Cerebellar nuclear complex (tissue), 1 donor: ENCODE measurements around the gene BCOR.
A peak's percentile ranks its signal among the peaks of the same experiment; 100 is the strongest.

Experiments
- DNase-seq, 2 experiments: peaks; one replicate each; lab custom pipeline; 2025; lab: John Stamatoyannopoulos, UW

BCOR gene

DNA sequence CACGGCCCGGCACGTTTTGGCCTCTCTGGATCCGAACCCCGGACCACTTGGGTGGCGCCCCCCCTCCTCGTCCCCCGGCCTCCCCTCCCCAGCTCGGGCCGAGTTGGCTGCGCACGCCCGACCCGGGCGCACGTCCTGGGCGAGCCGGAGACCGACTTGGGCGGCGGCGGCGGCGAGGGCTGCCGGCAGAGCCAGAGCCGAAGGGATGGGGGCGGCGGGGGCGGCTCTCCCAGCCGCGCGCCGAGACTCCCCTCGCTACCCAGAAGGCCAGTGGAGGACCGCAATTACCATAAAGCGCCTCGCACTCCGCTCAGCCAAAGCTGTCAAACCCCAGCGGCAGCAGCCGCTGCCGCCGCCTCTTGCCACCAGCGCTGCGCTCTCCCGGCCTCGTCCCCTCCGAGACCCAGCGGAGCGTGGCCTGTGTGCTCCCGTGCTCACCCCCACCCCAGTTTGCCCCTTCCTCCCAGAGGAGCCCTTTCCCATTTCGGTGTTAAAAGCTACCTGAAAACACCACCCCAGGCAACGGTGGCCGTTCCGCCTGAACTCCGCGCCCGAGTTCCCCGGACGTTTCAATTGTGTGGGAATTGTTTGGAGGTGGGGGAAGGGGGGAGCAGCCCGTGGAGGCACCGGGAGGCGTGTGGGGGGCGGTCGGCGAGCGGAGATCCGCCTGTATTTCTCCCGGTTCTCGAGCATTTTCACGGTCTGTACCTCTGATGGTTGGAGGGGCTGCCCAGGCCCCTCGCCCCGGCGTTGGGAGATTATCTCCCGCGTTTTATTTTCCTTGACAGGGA lies 701 bp upstream of the BCOR start:
- no peak for DNase-seq

DNA sequence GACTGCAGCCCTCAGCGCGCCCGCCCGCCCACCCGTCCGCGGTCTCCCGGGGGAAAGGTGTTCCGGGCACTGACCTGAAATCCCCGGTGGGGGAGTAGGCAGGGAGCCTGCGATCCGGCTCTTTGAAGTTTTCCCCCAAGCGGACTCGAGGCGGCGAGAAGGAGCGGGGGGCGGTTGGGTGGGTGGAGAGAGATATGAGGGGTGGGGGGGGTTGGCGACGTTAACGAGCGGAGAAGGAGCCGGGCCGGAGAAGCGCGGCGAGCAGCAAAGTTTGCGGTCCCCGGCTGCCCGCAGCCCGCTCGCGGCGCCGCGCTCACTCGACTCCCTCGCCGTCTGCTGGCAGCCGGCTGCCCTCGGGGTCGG lies 636 bp downstream of the BCOR start:
- no peak for DNase-seq

DNA sequence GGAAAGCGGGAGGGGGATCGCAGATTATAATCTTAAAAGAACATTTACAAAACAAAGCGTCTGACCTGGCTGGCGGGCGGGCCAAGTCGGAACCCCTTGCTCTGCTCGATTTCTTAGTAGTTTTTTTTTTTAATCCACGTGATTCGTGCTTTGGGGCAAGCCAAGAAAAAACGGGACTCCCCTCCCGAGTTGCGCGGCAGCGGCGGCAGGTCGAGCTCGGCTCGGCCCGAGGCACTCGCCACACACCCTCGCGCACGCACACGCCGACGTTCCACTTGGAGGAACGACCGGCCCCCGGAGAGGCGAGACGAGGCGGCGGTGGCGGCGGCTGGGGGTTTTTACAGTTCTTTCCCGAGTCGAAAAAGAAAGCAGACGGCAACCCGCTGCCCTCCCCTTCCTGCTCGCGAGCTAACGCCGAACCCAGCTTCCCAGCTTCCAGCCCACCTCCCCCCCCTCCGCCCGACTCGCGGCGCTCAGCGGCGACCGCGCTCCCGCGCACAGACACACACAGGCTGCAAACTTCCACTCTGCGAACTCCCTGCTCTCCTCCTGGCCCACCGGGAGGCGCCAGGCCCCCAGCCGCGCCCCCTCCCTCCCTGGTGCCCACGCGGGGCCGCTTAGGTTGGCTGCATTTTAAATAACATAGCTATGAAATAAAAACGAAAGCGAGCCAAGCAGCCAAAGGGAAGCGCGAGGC lies 1.2 kb downstream of the BCOR start:
- DNase-seq = no peak

DNA sequence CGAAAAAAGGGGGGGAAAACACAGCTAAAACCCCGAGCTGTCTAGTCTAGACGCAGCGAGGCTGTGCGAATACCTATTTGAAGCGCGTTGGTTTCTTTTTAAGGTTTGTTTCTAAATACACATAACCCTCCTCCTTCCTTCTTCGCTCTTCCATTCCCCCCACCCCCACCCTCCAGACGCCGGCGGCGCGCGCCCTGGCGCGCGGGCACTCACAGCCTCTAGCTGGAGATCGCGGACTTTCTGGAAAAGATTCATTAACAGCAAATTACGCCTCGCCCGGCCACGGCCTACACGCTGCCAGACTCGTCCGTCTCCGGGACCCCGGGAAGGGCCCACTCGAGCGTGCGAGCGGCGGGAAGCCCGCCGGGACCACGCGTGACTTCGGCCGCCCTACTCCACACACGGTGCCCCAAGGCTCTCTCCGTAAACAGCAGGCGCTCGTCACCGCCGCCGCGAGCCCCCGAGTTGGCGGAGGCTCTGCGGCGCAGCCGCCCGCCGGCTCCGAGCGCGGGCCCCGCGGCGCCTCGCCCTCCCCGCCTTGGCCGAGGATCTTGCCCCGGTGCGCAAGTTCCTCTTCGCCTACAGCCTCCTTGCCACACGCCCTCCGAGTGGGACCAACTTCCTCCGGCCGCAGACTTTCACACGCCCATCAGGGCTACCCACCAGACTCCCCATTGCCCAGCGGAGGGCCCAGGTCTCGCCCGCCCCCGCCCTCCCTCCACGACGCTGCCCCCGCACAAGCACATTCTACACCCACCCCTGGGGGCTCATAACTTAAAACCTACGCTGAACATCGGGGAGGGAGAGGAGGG lies 2.0 kb downstream of the BCOR start:
- no peak for DNase-seq

DNA sequence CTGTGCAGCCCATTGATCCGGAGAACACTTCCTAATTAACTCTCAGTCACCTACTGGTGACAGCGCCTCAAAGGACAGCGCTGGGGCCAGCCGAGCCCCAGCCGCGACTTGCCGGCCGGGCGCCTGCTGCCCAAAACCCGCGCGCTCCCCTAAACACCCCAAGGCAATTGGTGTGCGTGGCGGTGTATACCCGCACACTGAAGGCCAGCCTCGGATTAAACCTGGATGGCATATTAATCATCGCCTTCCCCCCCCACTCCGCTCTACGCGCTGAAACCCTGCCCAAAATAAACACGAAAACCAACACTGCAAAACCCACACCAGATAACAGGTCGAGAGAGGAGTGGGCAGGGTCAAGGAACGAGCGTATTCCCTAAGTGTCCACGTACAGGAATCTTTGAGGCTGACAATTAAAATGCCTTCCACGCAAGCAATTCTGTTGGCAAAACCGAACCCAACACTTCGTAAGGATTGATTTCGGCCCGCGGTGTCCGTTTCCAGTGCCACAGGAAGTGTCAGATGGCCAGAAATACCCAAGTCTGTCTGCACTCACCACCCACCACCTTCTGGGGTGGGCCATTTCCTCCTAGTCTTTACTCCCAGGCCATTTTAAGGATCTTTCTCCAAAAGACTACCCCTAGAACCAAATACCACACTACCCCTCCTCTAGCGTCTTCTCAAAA lies 2.7 kb downstream of the BCOR start:
- DNase-seq = no peak

DNA sequence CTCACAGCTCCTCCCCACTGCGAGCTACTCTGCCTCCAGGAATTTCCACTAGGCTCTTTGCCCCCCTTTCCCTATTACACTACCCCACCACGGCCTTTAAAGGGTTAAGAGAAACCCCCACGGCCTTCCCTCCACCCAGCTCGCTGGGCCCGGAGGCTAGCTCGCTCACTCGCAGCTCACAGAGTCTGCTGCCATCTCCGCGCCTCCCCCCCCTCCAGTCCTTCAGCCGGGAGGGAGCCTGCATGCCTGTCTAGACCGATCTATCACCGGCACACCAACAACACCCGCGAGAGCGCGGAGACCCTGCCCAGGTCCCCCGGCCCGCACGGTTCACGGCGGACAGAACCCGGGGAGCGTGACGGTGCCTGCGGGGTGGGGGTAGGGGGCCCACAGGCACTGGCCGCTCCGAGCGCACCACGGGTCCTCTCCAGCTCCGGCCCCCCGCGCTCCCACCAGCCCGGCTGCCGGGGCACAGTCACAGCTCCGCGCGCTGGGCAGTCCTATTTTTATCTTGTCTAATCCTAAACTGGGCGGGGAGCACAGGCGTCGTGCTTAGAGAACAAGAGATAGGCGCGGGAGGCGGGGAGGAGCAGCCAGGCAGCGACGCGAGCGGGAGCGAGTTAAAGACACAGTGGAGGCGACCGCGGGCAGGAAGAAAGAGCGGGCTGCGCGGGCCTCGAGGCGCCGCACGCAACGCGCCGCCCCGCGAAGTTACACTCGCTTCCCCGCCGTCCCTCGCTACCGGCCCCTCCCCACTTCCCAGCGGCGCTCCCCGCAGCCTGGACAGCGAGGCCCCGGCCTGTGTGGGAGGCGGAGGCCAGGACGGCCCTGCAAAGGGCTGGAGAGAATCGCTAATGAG lies 3.5 kb downstream of the BCOR start:
- peak in 1 of 2 experiments; percentile 12 for DNase-seq

DNA sequence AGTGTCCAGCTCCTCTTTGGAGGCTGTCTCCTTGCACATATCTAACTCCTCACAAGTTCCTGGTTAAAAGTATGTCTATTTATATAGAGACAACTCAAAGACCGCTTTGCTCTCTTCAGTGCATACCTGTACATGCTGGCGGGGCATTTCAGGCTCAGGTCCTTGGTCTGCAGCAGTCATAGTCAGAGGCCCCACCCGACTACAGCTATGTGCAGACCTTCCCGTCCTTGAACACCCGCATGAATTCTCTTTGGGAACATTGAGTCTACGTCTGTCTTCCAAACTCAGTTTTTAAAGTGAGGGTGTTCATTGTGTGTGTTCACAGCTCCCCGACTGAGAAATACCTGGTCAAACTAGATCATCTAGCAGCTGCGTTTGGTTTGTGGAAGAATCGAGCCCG lies 4.2 kb downstream of the BCOR start:
- DNase-seq = no peak

DNA sequence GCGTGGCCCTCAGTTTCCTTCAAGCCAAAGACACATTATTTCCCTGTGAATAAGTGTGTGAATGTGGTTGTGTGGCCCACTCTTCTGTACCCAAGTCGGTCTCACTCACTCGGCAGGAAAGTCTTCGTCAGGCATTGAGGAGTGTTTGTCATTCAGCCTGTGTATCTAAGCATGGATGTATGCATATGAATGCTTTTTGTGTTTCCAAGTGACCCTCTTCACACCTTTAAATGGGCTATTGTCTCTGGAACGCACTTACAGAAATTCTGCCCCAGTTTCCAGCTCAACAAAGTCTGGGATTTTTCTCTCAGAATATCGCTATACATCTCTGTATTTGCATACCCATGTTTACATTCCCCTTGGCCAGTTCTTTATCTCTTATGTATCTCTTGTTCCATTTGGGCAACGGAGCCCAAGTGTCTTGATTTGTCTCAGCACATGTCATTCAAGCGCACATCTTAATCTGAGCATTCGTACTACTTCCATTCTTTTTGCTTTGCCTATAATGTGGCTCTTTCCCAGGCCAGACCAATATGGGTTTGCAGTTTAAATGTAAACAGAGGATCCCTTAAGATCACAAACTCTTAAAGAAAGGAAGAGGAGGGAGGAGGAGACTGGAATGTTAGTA lies 4.8 kb downstream of the BCOR start:
- no peak for DNase-seq

DNA sequence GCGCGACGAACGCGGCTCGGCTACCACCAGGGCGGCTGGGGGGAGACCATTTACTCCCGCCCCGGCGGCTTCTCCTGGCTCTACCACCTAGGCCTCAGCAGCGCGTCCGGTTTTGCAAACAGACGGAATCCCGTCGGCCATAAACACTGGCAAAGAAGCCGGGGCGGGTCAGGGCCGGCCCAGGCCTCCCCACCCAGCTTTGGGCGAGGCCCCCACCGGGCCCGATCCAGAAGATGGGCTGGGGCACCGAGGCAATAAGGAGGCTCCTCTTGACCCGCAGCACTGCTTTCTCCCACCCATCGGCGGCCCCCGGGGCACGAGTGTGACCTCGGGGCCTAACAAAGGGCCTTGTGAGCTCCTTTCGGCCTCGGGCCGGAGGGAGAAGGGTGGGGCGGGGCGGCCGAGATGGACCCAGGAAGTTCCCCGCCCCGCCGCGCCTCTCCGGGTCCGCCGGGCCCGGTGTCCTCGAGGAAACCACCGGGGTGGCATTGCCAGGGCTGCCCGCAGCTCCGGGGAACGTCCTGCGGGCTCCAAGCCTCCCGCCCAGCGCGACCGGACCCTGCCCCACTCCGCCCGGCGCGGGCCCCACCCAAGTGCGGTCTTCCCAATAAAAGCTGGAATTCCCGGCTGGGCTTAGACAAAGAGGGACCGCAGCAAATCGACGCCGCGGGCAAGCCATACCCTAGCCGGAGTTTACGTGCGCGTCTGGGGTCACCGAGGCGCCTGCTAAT lies 5.9 kb downstream of the BCOR start:
- DNase-seq = no peak

DNA sequence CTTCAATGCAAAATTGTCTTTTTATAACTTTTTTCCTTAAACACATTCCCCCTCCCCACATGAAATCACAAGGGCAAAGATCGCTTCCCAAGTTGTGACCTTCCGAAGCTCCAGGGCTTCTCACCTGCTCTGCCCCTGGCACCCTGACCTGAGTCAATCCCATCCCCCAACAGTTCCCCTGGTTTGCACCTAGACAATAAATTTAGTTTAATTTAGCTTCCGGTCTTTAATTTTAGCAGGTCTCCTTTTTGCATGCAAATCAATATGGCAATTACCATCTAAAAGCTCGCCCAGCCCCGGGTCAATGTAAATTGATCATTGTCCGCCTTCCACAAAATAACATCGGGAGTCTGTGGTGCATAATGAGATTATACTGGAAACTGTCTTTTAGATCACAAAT lies 6.8 kb downstream of the BCOR start:
- no peak for DNase-seq

DNA sequence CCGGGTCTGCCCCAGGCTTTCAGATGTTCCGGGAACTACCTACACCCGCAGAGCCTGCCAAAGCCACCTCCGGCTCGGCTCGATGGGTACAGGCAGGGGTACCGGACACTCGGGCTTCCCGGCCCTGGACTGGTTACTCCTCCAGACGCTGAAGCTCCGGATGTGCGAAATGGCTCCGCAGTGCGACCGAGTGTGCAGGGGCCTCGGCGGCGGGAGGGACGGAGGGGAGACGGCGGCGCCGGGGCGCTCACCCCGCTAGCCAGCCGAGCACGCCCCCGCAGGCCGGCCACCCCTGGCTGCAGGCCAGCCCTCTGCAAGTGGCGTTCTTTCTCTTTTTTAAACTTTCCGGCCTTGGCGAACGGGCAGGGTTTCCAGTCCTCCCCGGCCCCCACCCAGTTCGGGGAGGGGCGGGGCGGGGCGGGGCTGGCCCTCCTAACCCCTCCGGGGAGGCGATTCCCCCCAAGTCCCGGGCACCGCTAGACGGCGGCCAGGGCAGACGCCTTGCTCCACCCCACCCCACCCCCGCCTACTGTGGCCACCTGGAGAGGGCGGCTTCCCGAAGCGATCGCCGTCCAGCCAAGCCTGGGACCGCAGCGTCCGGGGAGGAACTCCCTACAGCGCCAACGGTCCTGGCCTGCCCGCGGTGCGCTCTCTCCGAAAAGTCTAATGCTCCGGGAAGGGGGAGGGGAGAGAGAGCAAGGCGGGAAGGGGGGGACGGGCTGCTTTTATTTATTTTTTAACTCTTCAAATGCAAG lies 7.5 kb downstream of the BCOR start:
- DNase-seq = no peak

DNA sequence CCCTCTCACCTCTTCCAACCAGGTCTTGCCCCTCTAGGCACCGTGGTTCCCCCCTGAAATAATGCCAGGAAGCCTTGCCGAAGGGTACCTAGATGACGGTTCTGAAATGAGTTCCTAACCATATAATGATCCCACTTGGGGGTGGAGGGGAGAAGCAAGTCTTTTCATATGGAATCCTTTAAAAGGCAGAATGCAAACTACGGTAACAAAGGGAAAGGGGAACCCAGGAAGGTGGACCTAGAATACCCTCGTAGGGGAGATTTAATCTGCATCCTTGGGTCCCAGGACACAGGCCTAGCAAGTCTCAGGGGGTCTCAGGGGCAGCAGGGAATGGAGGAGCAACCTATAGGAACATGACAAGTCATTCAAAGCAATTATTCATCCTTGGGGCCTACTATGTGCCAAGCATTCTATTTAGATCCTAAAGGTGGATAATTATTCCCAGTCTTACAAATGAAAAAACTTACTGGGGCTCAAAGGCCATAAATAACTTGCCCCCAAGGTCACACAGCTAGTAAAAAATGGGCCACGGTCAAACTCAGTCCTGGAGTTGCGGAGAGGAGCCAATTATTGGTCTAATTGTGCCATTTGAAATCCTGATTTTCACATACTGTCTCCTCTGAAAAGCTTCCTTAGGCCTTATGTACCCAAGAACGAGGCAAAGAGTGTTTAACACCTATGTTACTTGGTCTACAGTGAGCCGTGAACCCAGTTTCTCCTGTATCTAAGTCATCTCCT lies 8.8 kb downstream of the BCOR start:
- no peak for DNase-seq

DNA sequence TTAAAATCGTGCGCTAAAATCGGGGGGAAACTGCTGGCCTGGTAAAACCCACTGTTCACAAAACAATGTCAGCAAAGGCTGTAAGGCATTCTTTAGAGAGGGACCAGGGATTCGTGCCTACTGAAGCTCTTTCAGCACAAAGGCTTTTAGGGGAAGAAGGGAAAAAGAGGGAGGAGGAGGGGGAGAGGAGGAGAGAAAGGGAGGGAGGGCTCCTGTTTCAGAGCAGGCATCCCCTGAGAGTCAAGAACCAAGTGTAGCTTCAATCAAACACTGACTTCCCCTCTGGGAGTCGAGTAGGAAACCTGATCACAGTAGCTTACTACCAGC lies 9.5 kb downstream of the BCOR start:
- no peak for DNase-seq

DNA sequence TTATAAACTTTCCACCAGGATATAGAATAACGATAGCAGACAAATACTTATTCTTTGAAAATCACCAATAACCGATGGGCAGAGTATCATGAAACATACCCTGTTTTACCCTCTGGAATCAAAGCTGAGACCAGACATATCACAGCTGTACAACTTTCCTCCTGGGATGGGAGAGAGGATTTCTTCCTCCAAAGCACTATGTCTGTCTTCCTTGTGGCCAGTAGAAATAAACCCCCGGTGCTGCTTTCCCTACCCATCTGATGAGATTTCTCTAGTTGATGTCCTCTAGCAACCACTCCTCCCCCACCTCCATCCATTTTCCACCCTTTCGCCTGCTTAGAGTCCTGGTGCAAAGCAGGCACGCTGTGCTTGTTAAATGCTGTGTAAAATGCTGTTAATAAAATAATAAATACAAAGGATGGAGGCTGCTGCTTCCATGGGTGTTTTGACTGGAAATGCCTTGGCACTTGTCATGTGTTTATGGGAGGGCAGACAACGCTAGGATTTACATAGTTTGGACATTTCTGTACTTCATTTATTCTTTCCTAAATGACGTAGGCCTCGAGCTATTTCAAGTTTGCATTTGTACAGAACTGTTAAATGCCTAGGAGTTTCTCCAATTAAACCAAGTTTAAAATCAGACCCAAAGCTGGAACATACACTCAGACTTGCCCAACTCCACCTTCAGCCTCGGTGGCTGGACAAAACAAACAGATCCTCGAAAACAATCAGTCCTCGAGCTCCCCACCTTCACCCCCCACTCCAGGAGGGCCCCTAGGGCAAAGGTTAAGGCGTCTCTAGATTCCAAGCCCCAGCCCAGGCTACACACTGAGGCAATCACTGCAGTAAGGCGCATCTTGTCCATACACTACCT lies 10.1 kb downstream of the BCOR start:
- DNase-seq = no peak

DNA sequence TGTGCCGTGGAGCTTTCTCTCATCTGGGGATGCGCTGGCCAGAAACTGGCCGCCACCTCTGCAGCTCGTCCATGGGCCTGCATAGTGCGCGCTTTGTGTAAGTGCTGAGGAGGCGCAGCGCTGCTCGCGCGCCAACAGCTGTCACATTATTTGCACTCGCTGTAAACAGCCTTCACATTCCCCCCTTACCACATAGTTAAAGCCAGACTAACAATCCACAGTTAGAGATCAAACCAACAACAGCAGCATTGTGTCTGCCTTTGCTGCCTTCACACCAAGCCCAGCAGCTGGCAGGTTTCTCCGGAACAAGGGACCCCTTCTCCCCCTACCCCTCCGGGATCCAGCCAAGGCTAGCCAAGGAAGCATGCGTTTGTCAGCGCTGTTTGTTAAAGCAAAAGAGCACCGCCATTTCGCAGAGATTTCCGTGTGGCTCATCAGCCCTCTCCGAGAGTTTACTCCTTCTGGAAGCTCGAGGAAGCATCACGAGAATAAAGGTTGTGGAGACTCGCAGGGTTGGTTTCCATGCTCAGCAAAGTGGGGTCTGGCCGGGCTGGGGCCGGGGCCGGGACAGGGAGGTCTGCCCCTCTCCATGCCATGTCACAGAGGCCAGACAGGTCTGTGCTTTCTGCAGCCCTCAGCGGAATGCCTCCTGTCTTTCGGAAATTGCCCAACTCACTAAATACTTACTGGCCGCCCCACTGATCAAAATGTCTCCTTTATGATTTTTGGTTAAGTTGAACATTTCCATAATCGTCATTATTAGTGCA lies 11.0 kb downstream of the BCOR start:
- no peak for DNase-seq

DNA sequence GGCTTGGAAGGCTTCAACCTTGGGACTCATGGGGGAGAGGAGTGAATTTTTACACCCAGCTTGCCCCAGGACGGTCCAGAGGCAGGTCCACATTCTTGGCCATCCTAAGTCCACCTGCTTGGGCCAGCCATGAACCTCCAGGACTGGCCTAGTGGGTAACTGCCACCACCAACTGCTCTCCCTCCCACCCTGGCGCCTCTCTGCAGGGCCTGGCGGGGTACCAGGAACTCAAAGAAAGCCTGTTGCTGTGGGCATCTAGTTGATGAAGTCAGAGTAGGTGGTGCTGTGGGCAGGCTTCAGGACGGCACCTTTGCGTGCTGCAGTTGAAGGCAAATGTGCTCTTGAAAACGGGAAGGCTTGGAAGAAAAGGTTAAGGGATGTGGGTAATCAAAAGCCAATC lies 12.0 kb downstream of the BCOR start:
- DNase-seq = no peak

DNA sequence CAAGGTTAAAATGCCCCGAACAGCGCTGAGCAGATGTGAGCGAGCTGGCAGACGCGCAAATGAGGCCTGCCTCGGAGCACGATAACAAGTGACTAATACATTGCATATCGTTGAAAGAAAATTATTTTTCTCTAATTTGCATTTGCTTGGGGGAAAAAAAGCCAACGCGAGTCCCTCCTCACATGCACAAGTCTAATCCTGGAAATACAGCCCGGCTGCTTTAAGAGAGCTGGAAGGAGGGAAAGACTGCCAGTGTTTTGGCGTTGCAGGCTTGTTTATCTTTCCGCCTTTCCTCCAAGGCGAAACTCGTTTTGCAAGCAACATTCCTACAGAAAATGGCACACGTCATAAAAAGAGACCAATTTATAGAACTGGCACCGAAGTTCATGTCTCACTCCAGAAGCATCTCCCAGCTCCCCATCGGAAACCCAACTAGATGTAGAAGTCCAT lies 12.6 kb downstream of the BCOR start:
- no peak for DNase-seq
